HEK293 (cell line): ENCODE data around the gene TNNT3.
A peak's percentile ranks its signal among the peaks of the same experiment; 100 is the strongest.

ENCODE experiments used
- CTCF ChIA-PET: fragments of 350-600 bp; formaldehyde crosslinking; extraction: SDS; loops from one replicate; lab custom pipeline; 2021; ENCODE audit warnings: antibody characterized with exemption; lab: Yijun Ruan, JAX
- POLR2A ChIA-PET: fragments of 300-600 bp; formaldehyde crosslinking; extraction: SDS; loops from one replicate; lab custom pipeline; 2020; ENCODE audit warnings: antibody characterized with exemption, inconsistent platforms; lab: Yijun Ruan, JAX
- H3K27ac ChIP-seq: fragments of 200-500 bp; sonication (Bioruptor generic); 2 replicates; pipeline ENCODE4 v1.5.1; 2014; ENCODE audit warnings: low read depth, low read length, control low read depth, inconsistent platforms; ENCODE audit errors: extremely low read depth
- H3K36me3 ChIP-seq, 2 experiments: fragments of 200-500 bp in 1 of 2; sonication (Bioruptor generic) in 1 of 2; 1 replicate in 1 of 2; 2 replicates in 1 of 2; pipeline ENCODE4 v1.5.1; 2014 to 2017; ENCODE audit warnings: inconsistent platforms in 2 of 2, low read length in 2 of 2; ENCODE audit not compliant: control insufficient read depth in 2 of 2, insufficient read depth in 1 of 2
- H3K4me1 ChIP-seq: fragments of 200-500 bp; sonication (Bioruptor generic); 2 replicates; pipeline ENCODE4 v1.5.1; 2014; ENCODE audit warnings: mild to moderate bottlenecking, low read length, inconsistent platforms; ENCODE audit not compliant: control insufficient read depth, insufficient read depth
- H3K4me3 ChIP-seq: 2 replicates; pipeline ENCODE4 v1.5.1; 2011; ENCODE audit warnings: low read depth, mild to moderate bottlenecking, control low read depth, low read length, moderate library complexity
- H3K9me3 ChIP-seq: fragments of 200-500 bp; sonication (Bioruptor generic); 2 replicates; pipeline ENCODE4 v1.5.1; 2014; ENCODE audit warnings: low read depth, low read length, inconsistent platforms; ENCODE audit not compliant: control insufficient read depth, insufficient read depth
- ATF2 ChIP-seq: fragments of 450-650 bp; formaldehyde crosslinking; IDR thresholded peaks from 2 replicates; pipeline ENCODE4 v1.5.1; 2016; ENCODE audit warnings: missing biosample characterization, missing genetic modification characterization, low read depth
- GLI4 ChIP-seq: fragments of 450-650 bp; formaldehyde crosslinking; IDR thresholded peaks from 2 replicates; pipeline ENCODE4 v1.5.1; 2016; ENCODE audit warnings: missing biosample characterization, missing genetic modification characterization
- GLIS1 ChIP-seq: fragments of 450-650 bp; formaldehyde crosslinking; IDR thresholded peaks from 2 replicates; pipeline ENCODE4 v1.5.1; 2016; ENCODE audit warnings: missing biosample characterization, missing genetic modification characterization
- KLF10 ChIP-seq: fragments of 450-650 bp; IDR thresholded peaks from 2 replicates; pipeline ENCODE4 v1.5.1; 2018; ENCODE audit warnings: missing biosample characterization, mild to moderate bottlenecking, missing genetic modification characterization
- PRDM6 ChIP-seq: fragments of 450-650 bp; formaldehyde crosslinking; IDR thresholded peaks from 2 replicates; pipeline ENCODE4 v1.5.1; 2017; ENCODE audit warnings: missing biosample characterization, missing genetic modification characterization
- ZBTB10 ChIP-seq: fragments of 450-650 bp; formaldehyde crosslinking; IDR thresholded peaks from 2 replicates; pipeline ENCODE4 v1.5.1; 2016; ENCODE audit warnings: missing biosample characterization, missing genetic modification characterization
- ZBTB8A ChIP-seq: fragments of 450-650 bp; formaldehyde crosslinking; IDR thresholded peaks from 2 replicates; pipeline ENCODE4 v1.5.1; 2016; ENCODE audit warnings: missing biosample characterization, missing genetic modification characterization
- ZEB2 ChIP-seq: fragments of 450-650 bp; formaldehyde crosslinking; IDR thresholded peaks from 2 replicates; pipeline ENCODE4 v1.5.1; 2016; ENCODE audit warnings: missing biosample characterization, missing genetic modification characterization
- ZNF138 ChIP-seq: fragments of 450-650 bp; formaldehyde crosslinking; IDR thresholded peaks from 2 replicates; pipeline ENCODE4 v1.5.1; 2016; ENCODE audit warnings: missing biosample characterization, missing genetic modification characterization, borderline replicate concordance
- ZNF140 ChIP-seq: fragments of 450-650 bp; formaldehyde crosslinking; IDR thresholded peaks from 2 replicates; pipeline ENCODE4 v1.5.1; 2016; ENCODE audit warnings: missing biosample characterization, missing genetic modification characterization
- ZNF24 ChIP-seq: fragments of 450-650 bp; formaldehyde crosslinking; IDR thresholded peaks from 2 replicates; pipeline ENCODE4 v1.5.1; 2016; ENCODE audit warnings: missing biosample characterization, missing genetic modification characterization
- ZNF37A ChIP-seq: fragments of 450-650 bp; IDR thresholded peaks from 2 replicates; pipeline ENCODE4 v1.5.1; 2018; ENCODE audit warnings: missing biosample characterization, missing genetic modification characterization
- ZNF792 ChIP-seq: fragments of 450-650 bp; formaldehyde crosslinking; IDR thresholded peaks from 2 replicates; pipeline ENCODE4 v1.5.1; 2016; ENCODE audit warnings: missing biosample characterization, missing genetic modification characterization
- ZSCAN16 ChIP-seq: fragments of 450-650 bp; formaldehyde crosslinking; IDR thresholded peaks from 2 replicates; pipeline ENCODE4 v1.5.1; 2016; ENCODE audit warnings: missing biosample characterization, missing genetic modification characterization
- ZSCAN30 ChIP-seq: fragments of 450-650 bp; IDR thresholded peaks from 2 replicates; pipeline ENCODE4 v1.5.1; 2018; ENCODE audit warnings: missing biosample characterization, mild to moderate bottlenecking, missing genetic modification characterization, moderate library complexity

The TNNT3 gene

GRCh38 chr11:1934335-1935155, 15.0 kb downstream of the TNNT3 start (continued):
- TF ChIP-seq GLI4 (tag by site-specific recombination) (no peak), ZSCAN30 (no peak), KLF10 (tag by site-specific recombination) (no peak), ZNF792 (tag by site-specific recombination) (no peak), ZEB2 (tag by site-specific recombination) (no peak), ZNF140 (no peak), PRDM6 (tag by site-specific recombination) (no peak), ZBTB10 (tag by site-specific recombination) (no peak), ZNF24 (tag by site-specific recombination) (no peak)

- no peaks in the 10 kb centered on the region for H3K9me3 ChIP-seq
- no peak overlapping the region for H3K4me3 ChIP-seq
- H3K4me1 ChIP-seq, result no peaks in the 10 kb centered on the region
- TF ChIP-seq ZSCAN16 (tag by site-specific recombination) (no peak), GLIS1 (tag by site-specific recombination) (peak; percentile 51), ZNF138 (tag by site-specific recombination) (no peak)
- ChIA-PET POLR2A (no interaction called here), CTCF (interaction anchor here (0.6 to 1.3 kb wide), 2 partner anchors 12 to 53 kb away, joined by 3 to 5 read pairs; no protein-coding TSS in a partner anchor)
- no peak overlapping the region for H3K27ac ChIP-seq
- no peaks in the 10 kb centered on the region for H3K36me3 ChIP-seq
These were observed 15.9 kb downstream of the TNNT3 start for GRCh38 chr11:1935156-1936071.

- CTCF ChIA-PET, result interaction anchor here (1.3 kb wide), 1 partner anchor 54 kb away, joined by 5 read pairs; no protein-coding TSS in a partner anchor
- Histone ChIP-seq H3K9me3 (no peaks in the 10 kb centered on the region), H3K4me3 (no peak overlapping the region), H3K36me3 (no peaks in the 10 kb centered on the region), H3K27ac (no peak overlapping the region), H3K4me1 (no peaks in the 10 kb centered on the region)
- POLR2A ChIA-PET, result interaction anchor here (0.6 kb wide), 1 partner anchor 39 kb away, joined by 3 read pairs; no protein-coding TSS in a partner anchor
- no peak for TF ChIP-seq ZNF37A (tag by site-specific recombination)
- no peak for TF ChIP-seq ATF2 (tag by site-specific recombination)
- no peak for TF ChIP-seq ZBTB8A
These were observed 16.7 kb downstream of the TNNT3 start for GRCh38 chr11:1936072-1936780.
